ENCODE measurements around the gene DDX39A. TPM values are rescaled to one million over a fixed set of nuclear protein-coding genes. Genes with fewer than 3 reads are reported as not detected.
"Not testable (repeated sequence)": the region's sequence is repeated elsewhere in the genome, so short reads cannot be mapped to it uniquely, and the experiment has no call there.

The DDX39A gene
- total RNA-seq, 1 donor from 2014 or later = 66.9 TPM

GRCh38 chr19:14366529-14366928, 52.6 kb downstream of the DDX39A start:
- H3K9me3 Mint-ChIP-seq (ENCODE audit: low read depth) = no peaks in the 10 kb centered on the region
- H3K4me3 Mint-ChIP-seq (ENCODE audit: low read depth) = no peak overlapping the region
- H3K36me3 Mint-ChIP-seq (ENCODE audit: insufficient read depth) = no peaks in the 10 kb centered on the region
- no peak overlapping the region for H3K27ac Mint-ChIP-seq
- peaks cover 12% of the 10 kb centered on the region for H3K4me1 Mint-ChIP-seq (ENCODE audit: low read depth)
- TF ChIP-seq CTCF (IDR thresholded peaks at IDR 0.05; ENCODE audit: unreplicated experiment) = no peak
- no peaks in the 10 kb centered on the region for H3K27me3 Mint-ChIP-seq
- peak; percentile 27 for DNase-seq (ENCODE audit: low spot score, unreplicated experiment)

DNA sequence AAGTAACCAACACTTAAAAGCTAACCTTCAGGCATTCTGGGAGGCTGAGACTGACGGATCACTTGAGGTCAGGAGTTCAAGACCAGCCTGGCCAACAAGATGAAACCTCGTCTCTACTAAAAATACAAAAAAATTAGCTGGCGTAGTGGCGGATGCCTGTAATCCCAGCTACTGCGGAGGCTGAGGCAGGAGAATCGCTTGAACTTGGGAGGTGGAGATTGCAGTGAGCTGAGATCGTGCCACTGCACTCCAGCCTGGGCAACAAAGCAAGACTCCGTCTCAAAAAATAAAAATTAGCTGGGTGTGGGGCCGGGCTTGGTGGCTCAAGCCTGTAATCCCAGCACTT, 55.1 kb downstream of the DDX39A start:
- H3K27me3 Mint-ChIP-seq; DNase-seq (ENCODE audit: low spot score, unreplicated experiment); H3K27ac Mint-ChIP-seq; H3K9me3 Mint-ChIP-seq (ENCODE audit: low read depth); H3K36me3 Mint-ChIP-seq (ENCODE audit: insufficient read depth): not testable (repeated sequence)
- H3K4me1 Mint-ChIP-seq (ENCODE audit: low read depth) = peaks cover 12% of the 10 kb centered on the region
- H3K4me3 Mint-ChIP-seq (ENCODE audit: low read depth) = peak overlapping the region; percentile 65

GRCh38 chr19:14363183-14364097, 55.7 kb downstream of the DDX39A start:
- Mint-ChIP-seq H3K36me3 (ENCODE audit: insufficient read depth) (no peaks in the 10 kb centered on the region), H3K4me1 (ENCODE audit: low read depth) (peaks cover 12% of the 10 kb centered on the region), H3K4me3 (ENCODE audit: low read depth) (peak overlapping the region; percentile 65), H3K27me3 (no peaks in the 10 kb centered on the region), H3K9me3 (ENCODE audit: low read depth) (no peaks in the 10 kb centered on the region), H3K27ac (peak overlapping the region; percentile 88)
- peak; percentile 21 for DNase-seq (ENCODE audit: low spot score, unreplicated experiment)
- TF ChIP-seq CTCF (IDR thresholded peaks at IDR 0.05; ENCODE audit: unreplicated experiment) = no peak

DNA sequence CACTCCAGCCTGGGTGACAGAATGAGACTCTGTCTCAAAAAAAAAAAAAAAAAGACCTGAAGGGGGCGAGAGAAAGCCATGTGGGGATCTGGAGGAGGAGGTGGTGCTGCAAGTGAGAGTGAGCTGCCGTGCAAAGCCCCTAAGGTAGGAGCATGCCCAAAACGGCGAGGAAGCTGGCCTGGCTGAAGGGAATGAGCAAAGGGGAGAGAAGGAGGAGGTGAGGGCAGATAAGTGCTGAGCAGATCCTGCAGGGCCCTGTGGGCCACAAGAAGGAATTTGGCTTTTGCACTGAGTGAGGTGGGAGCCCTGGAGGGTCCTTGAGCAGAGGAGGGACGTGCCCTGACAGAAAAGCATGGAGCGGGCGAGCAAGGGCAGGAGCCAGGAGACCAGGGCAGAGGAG, 57.3 kb downstream of the DDX39A start:
- H3K9me3 Mint-ChIP-seq (ENCODE audit: low read depth) = no peaks in the 10 kb centered on the region
- peaks cover 12% of the 10 kb centered on the region for H3K4me1 Mint-ChIP-seq (ENCODE audit: low read depth)
- TF ChIP-seq CTCF (IDR thresholded peaks at IDR 0.05; ENCODE audit: unreplicated experiment) = no peak
- H3K27me3 Mint-ChIP-seq = no peaks in the 10 kb centered on the region
- no peaks in the 10 kb centered on the region for H3K36me3 Mint-ChIP-seq (ENCODE audit: insufficient read depth)
- peak overlapping the region; percentile 94 for H3K27ac Mint-ChIP-seq
- no peak overlapping the region for H3K4me3 Mint-ChIP-seq (ENCODE audit: low read depth)
- no peak for DNase-seq (ENCODE audit: low spot score, unreplicated experiment)

Other genes starting within 250 kb of the DDX39A start
- gene ADGRL1, start 213.2 kb downstream of the DDX39A start, total RNA-seq = 54.6 and 55.3 TPM in 2 replicates
- 0.96 and 1.0 TPM in 2 replicates for gene ADGRE5, start 37.9 kb downstream of the DDX39A start, total RNA-seq
- 106 TPM in 2 replicates for gene PKN1, start 14.0 kb upstream of the DDX39A start, total RNA-seq
- gene PTGER1, start 56.0 kb upstream of the DDX39A start, total RNA-seq = 0.34 and 0.84 TPM in 2 replicates
- 66.5 and 77.4 TPM in 2 replicates for gene GIPC1, start 76.8 kb upstream of the DDX39A start, total RNA-seq
- 94.7 and 97.0 TPM in 2 replicates for gene DNAJB1, start 99.1 kb upstream of the DDX39A start, total RNA-seq
- gene TECR, start 110.3 kb upstream of the DDX39A start, total RNA-seq = 170 and 186 TPM in 2 replicates
- gene NDUFB7, start 152.7 kb upstream of the DDX39A start, total RNA-seq = 117 and 120 TPM in 2 replicates
- not detected in 2 replicates for gene CLEC17A, start 163.7 kb upstream of the DDX39A start, total RNA-seq

Measured in progenitor cell of endocrine pancreas (in vitro differentiated cells).